H9 (cell line): Measurements from ENCODE around the gene NXN. TPM values are rescaled to one million over a fixed set of nuclear protein-coding genes. Genes with fewer than 3 reads are reported as not detected.

ENCODE experiments used
- DNase-seq: peaks from one replicate; pipeline ENCODE4 v3.0.0-alpha.2; 2017
- H2AFZ ChIP-seq: one replicate; pipeline ENCODE4 v1.6.1; 2013; ENCODE audit warnings: mild to moderate bottlenecking, low read length, control low read depth, moderate library complexity
- H2AK5ac ChIP-seq: 2 replicates; pipeline ENCODE4 v1.6.1; 2013; ENCODE audit warnings: low read length, control low read depth, mixed read lengths; ENCODE audit not compliant: insufficient read length
- H2BK120ac ChIP-seq: one replicate; pipeline ENCODE4 v1.6.1; 2013; ENCODE audit warnings: low read depth, mild to moderate bottlenecking, low read length, control low read depth, inconsistent platforms; ENCODE audit not compliant: poor library complexity, severe bottlenecking
- H2BK12ac ChIP-seq: 2 replicates; pipeline ENCODE4 v1.6.1; 2013; ENCODE audit warnings: low read length, control low read depth, mixed read lengths, low read depth; ENCODE audit not compliant: insufficient read length
- H2BK15ac ChIP-seq: 2 replicates; pipeline ENCODE4 v1.6.1; 2013; ENCODE audit warnings: low read depth, low read length, control low read depth
- H2BK20ac ChIP-seq: one replicate; pipeline ENCODE4 v1.6.1; 2013; ENCODE audit warnings: low read depth, mild to moderate bottlenecking, low read length, control low read depth, inconsistent platforms; ENCODE audit not compliant: poor library complexity, severe bottlenecking
- H2BK5ac ChIP-seq: 2 replicates; pipeline ENCODE4 v1.6.1; 2013; ENCODE audit warnings: low read length, control low read depth, mixed read lengths; ENCODE audit not compliant: insufficient read length
- H3K14ac ChIP-seq: 2 replicates; pipeline ENCODE4 v1.6.1; 2013; ENCODE audit warnings: low read length, control low read depth; ENCODE audit not compliant: insufficient read depth
- H3K18ac ChIP-seq: 2 replicates; pipeline ENCODE4 v1.6.1; 2013; ENCODE audit warnings: low read depth, mild to moderate bottlenecking, mixed read lengths, low read length, control low read depth; ENCODE audit not compliant: insufficient read length
- H3K23ac ChIP-seq: 2 replicates; pipeline ENCODE4 v1.6.1; 2013; ENCODE audit warnings: low read length, control low read depth, mixed read lengths, low read depth; ENCODE audit not compliant: insufficient read length
- H3K23me2 ChIP-seq: 2 replicates; pipeline ENCODE4 v1.6.1; 2013; ENCODE audit warnings: low read depth, mild to moderate bottlenecking, mixed read lengths, low read length, control low read depth; ENCODE audit not compliant: insufficient read length, poor library complexity, severe bottlenecking
- H3K27ac ChIP-seq: 2 replicates; pipeline ENCODE4 v1.5.1; 2013; ENCODE audit warnings: low read length, control low read depth, mixed read lengths, low read depth; ENCODE audit not compliant: insufficient read length
- H3K27me3 ChIP-seq: 2 replicates; pipeline ENCODE4 v1.6.1; 2013; ENCODE audit warnings: low read length, control low read depth, inconsistent platforms; ENCODE audit not compliant: insufficient read depth
- H3K4ac ChIP-seq: 2 replicates; pipeline ENCODE4 v1.6.1; 2013; ENCODE audit warnings: low read depth, mild to moderate bottlenecking, control low read depth, inconsistent platforms, low read length, moderate library complexity
- H3K4me1 ChIP-seq: 2 replicates; pipeline ENCODE4 v1.6.1; 2013; ENCODE audit warnings: low read length, control low read depth, inconsistent platforms; ENCODE audit not compliant: insufficient read depth
- H3K4me2 ChIP-seq: 2 replicates; pipeline ENCODE4 v1.6.1; 2013; ENCODE audit warnings: low read length, control low read depth, mixed read lengths; ENCODE audit not compliant: insufficient read length, insufficient read depth
- H3K56ac ChIP-seq: 2 replicates; pipeline ENCODE4 v1.6.1; 2013; ENCODE audit warnings: low read depth, mild to moderate bottlenecking, mixed read lengths, low read length, control low read depth; ENCODE audit not compliant: insufficient read length
- H3K79me1 ChIP-seq: 2 replicates; pipeline ENCODE4 v1.6.1; 2013; ENCODE audit warnings: low read depth, mild to moderate bottlenecking, moderate library complexity, low read length, control low read depth, inconsistent platforms; ENCODE audit not compliant: insufficient read depth, poor library complexity, severe bottlenecking
- H3K79me2 ChIP-seq: 2 replicates; pipeline ENCODE4 v1.6.1; 2013; ENCODE audit warnings: low read length, control low read depth, inconsistent platforms; ENCODE audit not compliant: insufficient read depth
- H3K9ac ChIP-seq: 2 replicates; pipeline ENCODE4 v1.6.1; 2013; ENCODE audit warnings: low read length, control low read depth, mixed read lengths; ENCODE audit not compliant: insufficient read length; ENCODE audit errors: extremely low read depth
- H3K9me3 ChIP-seq: one replicate; pipeline ENCODE4 v1.6.1; 2013; ENCODE audit warnings: low read depth, low read length, inconsistent platforms; ENCODE audit not compliant: control insufficient read depth
- H3T11ph ChIP-seq: one replicate; pipeline ENCODE4 v1.6.1; 2013; ENCODE audit warnings: mild to moderate bottlenecking, low read length, control low read depth, inconsistent platforms
- H4K20me1 ChIP-seq: one replicate; pipeline ENCODE4 v1.6.1; 2013; ENCODE audit not compliant: control insufficient read depth, insufficient read length, insufficient read depth
- H4K5ac ChIP-seq: 2 replicates; pipeline ENCODE4 v1.6.1; 2013; ENCODE audit warnings: low read depth, mild to moderate bottlenecking, mixed read lengths, low read length, control low read depth; ENCODE audit not compliant: insufficient read length
- H4K8ac ChIP-seq: replicated peaks from 2 replicates; pipeline ENCODE4 v1.6.1; 2013; ENCODE audit warnings: low read length, control low read depth, mixed read lengths, low read depth; ENCODE audit not compliant: insufficient read length
- H4K91ac ChIP-seq: 2 replicates; pipeline ENCODE4 v1.6.1; 2013; ENCODE audit warnings: low read depth, mild to moderate bottlenecking, moderate library complexity, mixed read lengths, low read length, control low read depth; ENCODE audit not compliant: insufficient read length
- H3K27ac Mint-ChIP-seq, 3 experiments: 2 replicates in 2 of 3; 3 replicates in 1 of 3; pipeline ENCODE4 v1.8.0; 2020 to 2021; ENCODE audit warnings: mixed read lengths in 3 of 3, mild to moderate bottlenecking in 1 of 3, moderate library complexity in 1 of 3
- H3K27me3 Mint-ChIP-seq: 2 replicates; pipeline ENCODE4 v1.8.0; 2021; ENCODE audit warnings: low read depth, mild to moderate bottlenecking, moderate library complexity, mixed read lengths
- H3K36me3 Mint-ChIP-seq, 3 experiments: 2 replicates in 2 of 3; 3 replicates in 1 of 3; pipeline ENCODE4 v1.8.0; 2020 to 2021; ENCODE audit warnings: low read depth in 3 of 3, mixed read lengths in 3 of 3; ENCODE audit not compliant: insufficient read depth in 1 of 3
- H3K4me1 Mint-ChIP-seq, 2 experiments: 2 replicates each; pipeline ENCODE4 v1.8.0; 2020; ENCODE audit warnings: mixed read lengths in 2 of 2
- H3K4me3 Mint-ChIP-seq, 2 experiments: 2 replicates in 1 of 2; 3 replicates in 1 of 2; pipeline ENCODE4 v1.8.0; 2020 to 2021; ENCODE audit warnings: mild to moderate bottlenecking in 2 of 2, mixed read lengths in 2 of 2, moderate library complexity in 1 of 2
- H3K9me3 Mint-ChIP-seq, 2 experiments: 2 replicates in 1 of 2; 3 replicates in 1 of 2; pipeline ENCODE4 v1.8.0; 2020; ENCODE audit warnings: mild to moderate bottlenecking in 2 of 2, mixed read lengths in 2 of 2, moderate library complexity in 1 of 2
- WGBS: extraction: QIAGEN DNeasy Blood & Tissue Kit; methylation state at CpG from one replicate; pipeline ENCODE4 v1.1.7; 2013; ENCODE audit warnings: missing lambda C conversion rate, low lambda C conversion rate, mixed read lengths; ENCODE audit not compliant: insufficient read length; ENCODE audit errors: extremely low coverage; 5-methylcytosine and 5-hydroxymethylcytosine counted together
- total RNA-seq: library from RNA; stranded (reverse); gene quantifications from 2 replicates; pipeline ENCODE4 v1.2.1, GENCODE V29; 2021
- TF ChIP-seq, protein P1 (sequence below): fragments of 200-600 bp; sonication (generic); conservative IDR thresholded peaks from 3 replicates; pipeline ENCODE4 v1.8.0; 2021; ENCODE audit warnings: antibody characterized with exemption, mild to moderate bottlenecking

NXN gene
- total RNA-seq, 1 experiment from 2014 or later: 93.6 TPM

DNA sequence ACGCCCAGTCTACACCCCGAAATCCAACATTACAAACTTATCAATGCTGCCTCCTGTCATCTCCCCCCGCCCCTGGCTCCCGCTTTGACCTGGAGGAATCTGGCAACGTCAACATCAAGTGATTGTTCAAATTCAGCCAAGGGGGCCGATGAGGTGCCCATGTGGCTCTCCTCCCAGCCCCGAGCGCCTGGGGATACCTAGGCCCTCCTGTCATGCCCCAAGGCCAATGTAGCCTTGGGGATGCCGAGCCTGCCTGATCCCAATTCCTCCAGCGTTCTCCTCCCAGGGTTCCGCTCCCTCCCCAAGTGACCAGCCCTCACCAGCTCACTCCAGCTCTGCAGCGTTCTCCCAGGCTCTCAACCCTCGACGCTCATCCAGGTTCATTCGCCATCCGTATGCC, 59.4 kb downstream of the NXN start:
- Histone ChIP-seq H3K56ac (no peak overlapping the region), H2AFZ (no peak overlapping the region), H3K27ac (no peak overlapping the region), H3K9ac (no peak overlapping the region), H3K79me1 (peaks cover 5% of the 10 kb centered on the region), H3K4me2 (no peak overlapping the region), H3K14ac (no peak overlapping the region), H3K23me2 (no peaks in the 10 kb centered on the region), H2BK120ac (no peak overlapping the region), H4K8ac (no peak overlapping the region), H4K91ac (no peak overlapping the region), H3K79me2 (peaks cover 9% of the 10 kb centered on the region; the same call in 1 of the 2 replicates), H2AK5ac (no peak overlapping the region), H2BK12ac (no peak overlapping the region), H3K4ac (no peak overlapping the region), H3T11ph (no peak overlapping the region), H3K23ac (no peak overlapping the region), H3K18ac (no peak overlapping the region), H3K4me1 (peaks cover 3% of the 10 kb centered on the region; the same call in 1 of the 2 replicates), H4K20me1 (no peaks in the 10 kb centered on the region), H2BK5ac (no peak overlapping the region), H3K27me3 (no peaks in the 10 kb centered on the region), H2BK20ac (no peak overlapping the region), H2BK15ac (no peak overlapping the region), H3K9me3 (no peaks in the 10 kb centered on the region), H4K5ac (no peak overlapping the region)
- no peaks in the 10 kb centered on the region for H3K27me3 Mint-ChIP-seq
- H3K4me3 Mint-ChIP-seq: no peak overlapping the region; a peak in 1 of 5 replicates
- TF ChIP-seq, protein P1, sequence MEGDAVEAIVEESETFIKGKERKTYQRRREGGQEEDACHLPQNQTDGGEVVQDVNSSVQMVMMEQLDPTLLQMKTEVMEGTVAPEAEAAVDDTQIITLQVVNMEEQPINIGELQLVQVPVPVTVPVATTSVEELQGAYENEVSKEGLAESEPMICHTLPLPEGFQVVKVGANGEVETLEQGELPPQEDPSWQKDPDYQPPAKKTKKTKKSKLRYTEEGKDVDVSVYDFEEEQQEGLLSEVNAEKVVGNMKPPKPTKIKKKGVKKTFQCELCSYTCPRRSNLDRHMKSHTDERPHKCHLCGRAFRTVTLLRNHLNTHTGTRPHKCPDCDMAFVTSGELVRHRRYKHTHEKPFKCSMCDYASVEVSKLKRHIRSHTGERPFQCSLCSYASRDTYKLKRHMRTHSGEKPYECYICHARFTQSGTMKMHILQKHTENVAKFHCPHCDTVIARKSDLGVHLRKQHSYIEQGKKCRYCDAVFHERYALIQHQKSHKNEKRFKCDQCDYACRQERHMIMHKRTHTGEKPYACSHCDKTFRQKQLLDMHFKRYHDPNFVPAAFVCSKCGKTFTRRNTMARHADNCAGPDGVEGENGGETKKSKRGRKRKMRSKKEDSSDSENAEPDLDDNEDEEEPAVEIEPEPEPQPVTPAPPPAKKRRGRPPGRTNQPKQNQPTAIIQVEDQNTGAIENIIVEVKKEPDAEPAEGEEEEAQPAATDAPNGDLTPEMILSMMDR: no peak
- H3K36me3 Mint-ChIP-seq: peaks cover 15 to 39% (median 21%) of the 10 kb centered on the region in 3 experiments; a peak in 6 of 7 replicates
- no peaks in the 10 kb centered on the region for H3K9me3 Mint-ChIP-seq
- peaks cover 53 to 58% of the 10 kb centered on the region in 2 experiments for H3K4me1 Mint-ChIP-seq
- no CpG with 5 or more reads among the region's 16 CpGs for WGBS
- peak overlapping the region; percentile 49 to 88 (median 75); a peak in 6 of 7 replicates for H3K27ac Mint-ChIP-seq
- no peak for DNase-seq
